ENCODE results near the gene SPACA6.

Gene SPACA6

GRCh38 chr19:51706296-51706695 lies 13.2 kb downstream of the SPACA6 start:
- TF ChIP-seq, protein P1, sequence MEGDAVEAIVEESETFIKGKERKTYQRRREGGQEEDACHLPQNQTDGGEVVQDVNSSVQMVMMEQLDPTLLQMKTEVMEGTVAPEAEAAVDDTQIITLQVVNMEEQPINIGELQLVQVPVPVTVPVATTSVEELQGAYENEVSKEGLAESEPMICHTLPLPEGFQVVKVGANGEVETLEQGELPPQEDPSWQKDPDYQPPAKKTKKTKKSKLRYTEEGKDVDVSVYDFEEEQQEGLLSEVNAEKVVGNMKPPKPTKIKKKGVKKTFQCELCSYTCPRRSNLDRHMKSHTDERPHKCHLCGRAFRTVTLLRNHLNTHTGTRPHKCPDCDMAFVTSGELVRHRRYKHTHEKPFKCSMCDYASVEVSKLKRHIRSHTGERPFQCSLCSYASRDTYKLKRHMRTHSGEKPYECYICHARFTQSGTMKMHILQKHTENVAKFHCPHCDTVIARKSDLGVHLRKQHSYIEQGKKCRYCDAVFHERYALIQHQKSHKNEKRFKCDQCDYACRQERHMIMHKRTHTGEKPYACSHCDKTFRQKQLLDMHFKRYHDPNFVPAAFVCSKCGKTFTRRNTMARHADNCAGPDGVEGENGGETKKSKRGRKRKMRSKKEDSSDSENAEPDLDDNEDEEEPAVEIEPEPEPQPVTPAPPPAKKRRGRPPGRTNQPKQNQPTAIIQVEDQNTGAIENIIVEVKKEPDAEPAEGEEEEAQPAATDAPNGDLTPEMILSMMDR (IDR thresholded peaks at IDR 0.05; ENCODE audit: borderline replicate concordance, insufficient read depth, low read depth, low read length): no peak
- H3K4me3 ChIP-seq (ENCODE audit: low read depth, low read length): no peak overlapping the region

DNA sequence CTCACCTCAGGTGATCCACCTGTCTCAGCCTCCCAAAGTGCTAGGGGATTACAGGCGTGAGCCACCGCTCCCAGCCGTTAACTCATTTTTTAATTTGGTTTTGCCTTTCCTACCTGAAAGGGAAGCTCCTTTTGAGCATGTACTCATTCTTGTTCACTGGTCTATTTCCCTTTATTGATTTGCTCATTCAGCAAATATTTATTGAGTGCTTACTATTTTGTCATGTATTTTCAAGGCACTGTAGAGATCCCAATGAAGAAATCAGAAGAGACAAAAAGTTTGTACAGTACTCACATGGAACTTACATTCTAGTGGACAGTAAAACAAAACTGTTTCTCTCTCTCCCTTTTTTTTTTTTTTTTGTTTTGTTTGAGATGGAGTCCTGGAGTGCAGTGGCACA lies 13.8 kb downstream of the SPACA6 start:
- TF ChIP-seq, protein P1 (IDR thresholded peaks at IDR 0.05; ENCODE audit: borderline replicate concordance, insufficient read depth, low read depth, low read length): no peak
- H3K4me3 ChIP-seq (ENCODE audit: low read depth, low read length): no peak overlapping the region

DNA sequence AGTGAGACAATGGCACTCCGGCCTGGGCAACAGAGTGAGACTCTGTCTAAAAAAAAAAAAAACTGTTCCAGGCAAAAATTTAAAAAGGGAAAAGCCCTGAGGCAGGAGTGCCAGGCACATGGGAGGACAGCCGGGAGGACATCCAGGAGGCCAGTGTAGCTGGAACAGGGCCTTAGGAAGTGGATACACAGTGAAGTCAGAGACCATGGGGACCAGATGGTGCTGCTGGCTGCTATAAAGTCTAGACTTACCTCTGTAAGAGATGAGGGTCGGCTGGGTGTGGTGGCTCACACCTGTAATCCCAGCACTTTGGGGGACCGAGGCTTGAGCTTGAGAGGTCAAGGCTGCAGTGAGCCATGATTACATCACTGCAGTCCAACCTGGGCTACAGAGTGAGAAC lies 15.7 kb downstream of the SPACA6 start:
- TF ChIP-seq, protein P1 (IDR thresholded peaks at IDR 0.05; ENCODE audit: borderline replicate concordance, insufficient read depth, low read depth, low read length): no peak
- H3K4me3 ChIP-seq (ENCODE audit: low read depth, low read length): no peak overlapping the region

- H3K4me3 ChIP-seq (ENCODE audit: low read depth, low read length): no peak overlapping the region
- TF ChIP-seq, protein P1 (IDR thresholded peaks at IDR 0.05; ENCODE audit: borderline replicate concordance, insufficient read depth, low read depth, low read length): no peak
Measured at GRCh38 chr19:51709575-51709974, 16.4 kb downstream of the SPACA6 start.

DNA sequence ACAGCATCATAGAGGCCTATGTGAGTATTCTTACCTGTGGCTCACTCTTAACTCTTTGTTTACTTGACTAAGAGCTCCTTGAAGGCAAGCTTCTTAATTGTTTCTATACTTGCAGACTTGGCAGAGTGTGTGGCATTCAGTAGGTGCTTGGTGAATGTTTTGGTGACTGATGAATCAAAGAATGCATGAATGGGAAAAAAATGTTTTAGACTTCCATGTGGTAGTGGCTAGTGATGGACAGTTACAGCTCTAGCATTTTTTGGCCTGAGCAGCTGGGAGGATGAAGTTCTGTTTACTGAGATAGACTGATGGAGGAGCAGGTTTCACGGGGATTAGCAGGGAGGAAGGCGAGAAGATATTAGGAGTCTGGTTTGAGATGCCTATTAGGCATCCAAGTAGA lies 17.0 kb downstream of the SPACA6 start:
- TF ChIP-seq, protein P1 (IDR thresholded peaks at IDR 0.05; ENCODE audit: borderline replicate concordance, insufficient read depth, low read depth, low read length): no peak
- no peak overlapping the region for H3K4me3 ChIP-seq (ENCODE audit: low read depth, low read length)

- no peak overlapping the region for H3K4me3 ChIP-seq (ENCODE audit: low read depth, low read length)
- TF ChIP-seq, protein P1 (IDR thresholded peaks at IDR 0.05; ENCODE audit: borderline replicate concordance, insufficient read depth, low read depth, low read length): no peak
Measured at GRCh38 chr19:51711702-51712101, 18.6 kb downstream of the SPACA6 start.

DNA sequence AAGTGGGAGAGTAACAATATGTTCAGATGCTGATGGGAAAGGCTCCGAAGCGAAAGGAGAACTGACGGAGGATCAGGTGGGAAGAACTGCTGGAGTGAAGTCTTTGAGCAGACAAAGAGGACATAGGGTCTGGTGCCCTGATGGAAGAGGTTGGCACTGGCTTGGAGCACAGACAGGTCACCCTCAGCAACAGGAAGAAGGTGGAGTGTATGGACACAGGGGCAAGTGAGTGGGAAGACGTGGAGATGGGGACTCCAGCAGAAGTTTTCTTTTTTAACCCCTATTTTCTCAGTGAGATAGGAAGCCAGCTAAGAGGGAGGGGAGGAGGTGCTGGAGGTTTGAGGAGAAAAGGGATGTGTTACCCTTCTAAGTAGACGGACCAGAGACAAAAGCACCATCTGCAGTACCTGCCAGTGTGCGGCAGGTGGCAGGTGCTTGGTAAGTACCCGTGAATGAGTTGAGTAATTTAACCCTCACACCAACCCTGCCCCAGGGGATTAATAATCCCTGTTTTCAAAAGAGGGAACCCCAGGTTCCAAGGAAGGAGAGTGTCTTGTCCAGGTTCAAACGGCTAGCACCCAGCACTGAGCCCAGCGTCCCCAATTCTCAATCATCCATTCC lies 19.4 kb downstream of the SPACA6 start:
- H3K4me3 ChIP-seq (ENCODE audit: low read depth, low read length): no peak overlapping the region
- TF ChIP-seq, protein P1 (IDR thresholded peaks at IDR 0.05; ENCODE audit: borderline replicate concordance, insufficient read depth, low read depth, low read length): peak; percentile 45; the same call in 1 of the 2 replicates

Measured in GM12875 (cell line).